Common myeloid progenitor, CD34-positive (primary cell): ENCODE measurements around the gene EXOC3.

ENCODE experiments used
- CTCF ChIA-PET: fragments of 350-600 bp; sonication (Branson Sonifier 250); formaldehyde crosslinking; loops from one replicate; lab custom pipeline; 2021; ENCODE audit warnings: antibody characterized with exemption; lab: Charles Lee
- POLR2A ChIA-PET: fragments of 350-600 bp; sonication (Branson Sonifier 250); formaldehyde crosslinking; loops from one replicate; lab custom pipeline; 2021; ENCODE audit warnings: antibody characterized with exemption; lab: Charles Lee
- DNase-seq, 3 donors: peaks; one replicate each; pipeline versions ENCODE4 v3.0.0 to v3.0.0-alpha.2; 2013
- H3K27ac ChIP-seq, 2 experiments: 1 replicate in 1 of 2; 2 replicates in 1 of 2; pipeline ENCODE4 v1.7.0; 2013; ENCODE audit warnings: inconsistent platforms in 2 of 2, low read length in 2 of 2, mild to moderate bottlenecking in 2 of 2, low read depth in 1 of 2, moderate library complexity in 1 of 2; ENCODE audit not compliant: severe bottlenecking in 2 of 2, insufficient read depth in 1 of 2, poor library complexity in 1 of 2
- H3K27me3 ChIP-seq, 5 experiments: replicated peaks in 2 of 5; 1 replicate in 3 of 5; 2 replicates in 2 of 5; pipeline versions ENCODE4 v1.6.1 to v1.7.0; 2013; ENCODE audit warnings: low read length in 4 of 5, mild to moderate bottlenecking in 2 of 5, moderate library complexity in 2 of 5, inconsistent platforms in 1 of 5; ENCODE audit not compliant: insufficient read depth in 5 of 5, control insufficient read depth in 4 of 5
- H3K36me3 ChIP-seq, 4 experiments: 1 replicate in 2 of 4; 2 replicates in 2 of 4; pipeline versions ENCODE4 v1.6.1 to v1.7.0; 2013; ENCODE audit warnings: low read length in 3 of 4, control low read depth in 1 of 4, mild to moderate bottlenecking in 1 of 4; ENCODE audit not compliant: control insufficient read depth in 4 of 4, insufficient read depth in 4 of 4
- H3K4me1 ChIP-seq, 4 experiments: 1 replicate in 3 of 4; 2 replicates in 1 of 4; pipeline versions ENCODE4 v1.6.1 to v1.7.1; 2013; ENCODE audit warnings: low read length in 3 of 4, mild to moderate bottlenecking in 3 of 4, control low read depth in 1 of 4, inconsistent platforms in 1 of 4, moderate library complexity in 1 of 4; ENCODE audit not compliant: control insufficient read depth in 4 of 4, insufficient read depth in 4 of 4; ENCODE audit errors: control extremely low read depth in 1 of 4
- H3K4me3 ChIP-seq, 7 experiments: 1 replicate in 4 of 7; 2 replicates in 3 of 7; pipeline versions ENCODE4 v1.5.1 to v1.7.0; 2013; ENCODE audit warnings: mild to moderate bottlenecking in 7 of 7, low read length in 6 of 7, moderate library complexity in 6 of 7, inconsistent platforms in 2 of 7, low read depth in 2 of 7, control low read depth in 1 of 7; ENCODE audit not compliant: insufficient read depth in 4 of 7, control insufficient read depth in 1 of 7; ENCODE audit errors: extremely low read depth in 1 of 7
- H3K9me3 ChIP-seq, 5 experiments: 1 replicate in 4 of 5; 2 replicates in 1 of 5; pipeline versions ENCODE4 v1.6.1 to v1.7.1; 2013; ENCODE audit warnings: low read length in 4 of 5, mild to moderate bottlenecking in 2 of 5, inconsistent platforms in 1 of 5, low read depth in 1 of 5, moderate library complexity in 1 of 5; ENCODE audit not compliant: control insufficient read depth in 4 of 5, insufficient read depth in 2 of 5; ENCODE audit errors: control extremely low read depth in 1 of 5
- WGBS: methylation state at CpG from one replicate; pipeline ENCODE4 v1.1.5; 2013; ENCODE audit not compliant: insufficient coverage; 5-methylcytosine and 5-hydroxymethylcytosine counted together

The EXOC3 gene

DNA sequence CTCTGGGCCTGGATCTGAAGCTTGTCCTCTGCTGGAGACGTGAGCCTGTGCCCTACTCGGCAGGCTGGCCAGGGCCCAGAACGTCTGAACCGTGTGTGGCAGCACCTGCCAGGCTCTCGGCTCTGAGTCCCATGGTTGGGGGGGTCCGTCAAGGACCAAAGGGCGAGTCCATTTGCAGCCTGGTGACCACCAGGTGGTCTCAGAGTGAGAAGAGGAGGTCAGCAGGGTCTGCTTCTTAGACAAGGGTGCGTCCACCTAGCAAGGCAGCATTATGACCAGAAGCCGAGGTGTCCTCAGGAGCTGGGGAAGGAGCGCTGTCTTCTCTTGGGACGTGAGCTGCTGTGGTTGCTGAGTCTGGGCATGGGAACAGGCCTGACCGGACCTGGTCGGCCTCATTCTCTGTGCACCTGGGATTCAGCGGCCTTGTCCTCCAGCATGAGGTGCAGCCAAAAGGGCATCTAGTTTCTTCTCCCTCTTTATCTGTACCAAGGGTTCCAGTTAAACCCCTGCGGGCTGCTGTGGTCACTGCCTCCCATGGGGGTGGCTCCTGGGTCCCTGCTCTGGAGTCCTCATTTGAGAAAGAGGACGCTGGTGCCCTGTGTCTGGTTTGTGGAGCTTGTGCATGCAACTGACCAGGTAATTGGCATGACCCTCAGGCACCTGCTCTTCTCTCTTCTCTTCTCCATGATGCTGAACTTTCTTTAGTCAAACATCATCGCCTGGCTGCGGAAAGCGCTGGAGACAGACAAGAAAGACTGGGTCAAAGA, 14.4 kb downstream of the EXOC3 start:
- peaks cover 0 to 8% (median 2%) of the 10 kb centered on the region in 5 experiments for H3K9me3 ChIP-seq
- 98% methylated on average over 19 of the region's 19 CpGs for WGBS
- CTCF ChIA-PET: interaction anchor here (1.3 to 2.5 kb wide), 2 partner anchors 11 to 138 kb away, joined by 3 to 11 read pairs; no protein-coding TSS in a partner anchor
- H3K4me3 ChIP-seq: no peak overlapping the region
- peaks cover 21 to 93% (median 77%) of the 10 kb centered on the region in 4 experiments for H3K36me3 ChIP-seq
- DNase-seq: no peak
- POLR2A ChIA-PET: no interaction called here
- no peaks in the 10 kb centered on the region for H3K4me1 ChIP-seq
- no peak overlapping the region for H3K27ac ChIP-seq
- H3K27me3 ChIP-seq: no peaks in the 10 kb centered on the region

GRCh38 chr5:458547-459353, 15.8 kb downstream of the EXOC3 start:
- ChIA-PET CTCF (interaction anchor here (1.0 to 2.5 kb wide), 3 partner anchors 11 to 140 kb away, joined by 3 to 11 read pairs (median 3); no protein-coding TSS in a partner anchor), POLR2A (no interaction called here)
- H3K9me3 ChIP-seq: no peaks in the 10 kb centered on the region
- no peak overlapping the region for H3K27ac ChIP-seq
- WGBS: over 99% methylated on average over 11 of the region's 17 CpGs
- peaks cover 0 to 2% (median 0%) of the 10 kb centered on the region in 4 experiments for H3K4me1 ChIP-seq
- no peak for DNase-seq
- no peaks in the 10 kb centered on the region for H3K27me3 ChIP-seq
- no peak overlapping the region for H3K4me3 ChIP-seq
- peaks cover 10 to 89% (median 68%) of the 10 kb centered on the region in 4 experiments for H3K36me3 ChIP-seq

- Histone ChIP-seq H3K27ac (no peak overlapping the region), H3K36me3 (peaks cover 8 to 89% (median 67%) of the 10 kb centered on the region in 4 experiments), H3K9me3 (no peaks in the 10 kb centered on the region), H3K4me1 (peaks cover 0 to 6% (median 0%) of the 10 kb centered on the region in 4 experiments), H3K27me3 (no peaks in the 10 kb centered on the region), H3K4me3 (no peak overlapping the region)
- 97% methylated on average over 16 of the region's 24 CpGs for WGBS
- POLR2A ChIA-PET: no interaction called here
- CTCF ChIA-PET: interaction anchor here (0.9 kb wide), 1 partner anchor 11 kb away, joined by 3 read pairs; no protein-coding TSS in a partner anchor
- no peak for DNase-seq
Measured at GRCh38 chr5:459562-460272, 16.7 kb downstream of the EXOC3 start.

DNA sequence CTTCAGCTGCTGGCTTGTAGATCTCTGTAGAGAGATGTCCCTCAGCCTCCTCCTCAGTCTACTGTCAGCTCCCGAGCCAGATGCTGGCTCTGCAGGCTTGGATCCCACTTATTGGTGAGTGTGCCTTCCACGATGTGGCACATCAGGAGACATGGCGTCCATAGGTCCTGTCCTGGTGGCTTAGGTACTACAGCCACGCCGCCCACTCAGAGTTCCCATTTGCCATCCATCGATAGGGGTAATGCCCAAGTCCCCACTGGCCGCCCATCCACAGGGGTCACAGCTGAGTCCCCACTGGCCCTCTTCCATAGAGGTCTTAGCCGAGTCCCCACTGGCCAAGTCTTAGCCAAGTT, 17.3 kb downstream of the EXOC3 start:
- Histone ChIP-seq H3K4me3 (no peak overlapping the region), H3K27ac (no peak overlapping the region), H3K36me3 (peaks cover 5 to 89% (median 65%) of the 10 kb centered on the region in 4 experiments), H3K4me1 (peaks cover 0 to 6% (median 0%) of the 10 kb centered on the region in 4 experiments), H3K9me3 (no peaks in the 10 kb centered on the region), H3K27me3 (no peaks in the 10 kb centered on the region)
- no peak for DNase-seq
- ChIA-PET CTCF (interaction anchor here (0.9 kb wide), 1 partner anchor 11 kb away, joined by 3 read pairs; no protein-coding TSS in a partner anchor), POLR2A (no interaction called here)
- WGBS: 93% methylated on average over 7 of the region's 8 CpGs

DNA sequence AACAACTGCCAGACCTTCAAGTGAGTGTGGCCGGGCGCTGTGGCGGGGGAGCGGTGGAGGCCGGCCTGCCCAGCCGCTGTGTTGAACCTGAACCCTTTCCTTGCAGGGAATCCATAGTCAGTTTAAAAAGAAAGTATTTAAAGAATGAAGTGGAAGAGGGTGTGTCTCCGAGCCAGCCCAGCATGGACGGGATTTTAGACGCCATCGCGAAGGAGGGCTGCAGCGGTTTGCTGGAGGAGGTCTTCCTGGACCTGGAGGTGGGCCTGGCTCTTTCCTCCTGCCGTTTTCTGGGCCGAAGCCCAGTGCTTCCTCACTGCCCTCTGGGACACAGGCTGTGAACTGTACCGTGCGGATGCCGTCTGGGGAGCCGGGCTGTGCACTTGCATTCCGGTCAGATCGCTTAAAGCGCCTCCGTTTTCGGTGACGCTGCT, 19.1 kb downstream of the EXOC3 start:
- Histone ChIP-seq H3K27me3 (no peaks in the 10 kb centered on the region), H3K9me3 (no peaks in the 10 kb centered on the region), H3K4me3 (no peak overlapping the region), H3K27ac (no peak overlapping the region), H3K36me3 (peaks cover 3 to 91% (median 63%) of the 10 kb centered on the region in 4 experiments), H3K4me1 (peaks cover 0 to 6% (median 0%) of the 10 kb centered on the region in 4 experiments)
- POLR2A ChIA-PET: no interaction called here
- WGBS: 99% methylated on average over 21 of the region's 24 CpGs
- CTCF ChIA-PET: no interaction called here
- no peak for DNase-seq

DNA sequence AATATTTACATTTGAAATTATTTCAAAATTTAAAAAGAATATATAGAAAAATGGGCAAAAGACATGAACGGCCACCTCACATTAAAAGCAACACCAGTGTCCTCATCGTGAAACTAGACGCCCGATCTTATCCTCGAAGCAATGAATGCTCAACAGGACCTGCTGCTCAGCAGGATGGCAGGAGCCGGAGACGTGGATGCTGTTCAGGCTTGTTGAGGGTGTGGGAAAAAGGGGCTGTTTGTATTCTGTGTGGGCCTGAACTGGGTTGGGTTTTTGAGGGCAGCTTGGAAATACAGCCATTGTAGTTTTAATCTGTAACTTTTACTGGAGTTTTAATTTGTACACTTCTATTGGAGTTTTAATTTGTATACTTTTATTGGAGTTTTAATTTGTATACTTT, 20.3 kb downstream of the EXOC3 start:
- peaks cover 3 to 81% (median 53%) of the 10 kb centered on the region in 4 experiments for H3K36me3 ChIP-seq
- WGBS: 84% methylated on average over 7 of the region's 7 CpGs
- no peaks in the 10 kb centered on the region for H3K27me3 ChIP-seq
- CTCF ChIA-PET: no interaction called here
- H3K27ac ChIP-seq: no peak overlapping the region
- POLR2A ChIA-PET: no interaction called here
- DNase-seq: no peak
- H3K4me1 ChIP-seq: peaks cover 0 to 6% (median 0%) of the 10 kb centered on the region in 4 experiments
- no peaks in the 10 kb centered on the region for H3K9me3 ChIP-seq
- no peak overlapping the region for H3K4me3 ChIP-seq
